GM12875 (cell line): ENCODE data around the gene ANXA9.

Source experiments
- H3K4me3 ChIP-seq: one replicate; pipeline ENCODE4 v1.5.1; 2011; ENCODE audit warnings: low read depth, low read length, control low read depth
- CTCF ChIP-seq: IDR thresholded peaks from 2 replicates; pipeline ENCODE4 v1.5.1; 2011; ENCODE audit warnings: low read depth, mild to moderate bottlenecking, control low read depth, inconsistent platforms, low read length, moderate library complexity, borderline replicate concordance; ENCODE audit not compliant: insufficient read depth

Gene ANXA9

DNA sequence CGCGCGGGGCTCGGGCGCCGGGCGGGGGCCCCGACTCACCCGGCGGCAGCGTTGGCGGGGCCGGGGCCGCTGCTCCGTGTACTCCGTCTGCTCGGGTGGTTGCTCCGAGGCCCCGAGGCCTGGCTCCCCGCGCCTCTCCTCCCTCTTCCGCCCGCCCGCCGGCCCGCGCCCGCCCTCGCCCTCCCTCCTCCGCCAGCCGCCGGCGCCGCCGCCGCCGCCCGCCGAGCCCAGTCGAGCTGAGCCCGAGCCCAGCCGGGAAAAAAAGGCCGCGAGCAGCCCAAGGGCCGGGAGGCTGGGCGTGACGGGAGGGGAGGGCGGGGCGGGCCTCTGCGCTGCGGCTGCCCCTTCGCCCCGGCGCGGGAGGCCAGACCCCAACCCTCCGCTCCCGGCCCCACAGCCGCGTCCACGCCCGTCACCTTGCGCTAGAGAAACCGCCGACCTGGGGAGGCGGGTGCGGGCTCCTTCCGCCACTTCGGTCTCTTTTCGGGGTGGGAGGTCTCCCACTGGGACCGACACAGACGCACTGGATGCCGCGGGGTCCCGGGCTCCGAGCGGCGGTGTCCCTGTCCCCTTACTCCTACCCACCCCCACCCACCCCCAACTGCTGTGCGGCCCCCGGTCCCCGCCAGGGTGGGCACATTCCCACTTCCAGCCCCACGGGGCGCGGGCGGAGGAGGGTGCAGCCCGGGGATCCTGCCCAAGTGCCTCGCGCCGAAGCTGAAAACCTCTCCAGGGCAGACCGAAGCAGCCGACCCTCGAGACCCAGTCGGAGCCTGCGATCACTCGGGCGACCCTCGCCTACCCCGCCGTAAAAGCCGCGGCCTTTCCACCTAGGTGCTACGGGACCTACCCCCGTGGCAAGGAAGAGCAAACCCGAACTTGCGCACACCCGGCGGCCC, 7.3 kb upstream of the ANXA9 start, which contains the start of gene CERS2:
CERS2 (minus strand) TSS at position 256 of the 899 bp plus-strand sequence. CDS start 5,745 bp downstream, outside the sequence.
- TF ChIP-seq CTCF, result no peak

DNA sequence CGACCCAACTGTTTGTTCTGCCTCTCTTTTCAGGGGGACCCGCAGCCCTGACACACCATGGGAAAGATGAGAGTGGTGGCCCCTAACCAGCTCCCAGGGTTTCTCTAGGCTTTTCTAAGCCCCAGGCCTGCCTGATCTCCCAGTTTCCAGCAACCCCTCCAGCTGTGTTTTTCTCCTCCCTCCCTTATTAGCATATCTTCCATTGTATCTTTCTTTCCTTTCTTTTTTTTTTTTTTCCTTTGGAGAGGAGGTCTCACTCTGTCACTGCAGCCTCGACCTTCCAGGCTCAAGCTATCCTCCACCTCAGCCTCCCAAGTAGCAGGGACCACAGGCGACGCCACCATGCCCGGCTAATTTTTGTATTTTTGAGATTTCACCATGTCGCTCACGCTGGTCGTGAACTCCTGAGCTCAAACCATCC, 5.7 kb upstream of the ANXA9 start:
- TF ChIP-seq CTCF, result no peak
- H3K4me3 ChIP-seq, result no peak overlapping the region

More for the DNA sequence above, 7.3 kb upstream of the ANXA9 start, which contains the start of gene CERS2:
- H3K4me3 ChIP-seq, result peak within 1 kb of the TSS; percentile 88

- no peak overlapping the region for H3K4me3 ChIP-seq
These were observed 5.0 kb upstream of the ANXA9 start for GRCh38 chr1:150976879-150977694.

DNA sequence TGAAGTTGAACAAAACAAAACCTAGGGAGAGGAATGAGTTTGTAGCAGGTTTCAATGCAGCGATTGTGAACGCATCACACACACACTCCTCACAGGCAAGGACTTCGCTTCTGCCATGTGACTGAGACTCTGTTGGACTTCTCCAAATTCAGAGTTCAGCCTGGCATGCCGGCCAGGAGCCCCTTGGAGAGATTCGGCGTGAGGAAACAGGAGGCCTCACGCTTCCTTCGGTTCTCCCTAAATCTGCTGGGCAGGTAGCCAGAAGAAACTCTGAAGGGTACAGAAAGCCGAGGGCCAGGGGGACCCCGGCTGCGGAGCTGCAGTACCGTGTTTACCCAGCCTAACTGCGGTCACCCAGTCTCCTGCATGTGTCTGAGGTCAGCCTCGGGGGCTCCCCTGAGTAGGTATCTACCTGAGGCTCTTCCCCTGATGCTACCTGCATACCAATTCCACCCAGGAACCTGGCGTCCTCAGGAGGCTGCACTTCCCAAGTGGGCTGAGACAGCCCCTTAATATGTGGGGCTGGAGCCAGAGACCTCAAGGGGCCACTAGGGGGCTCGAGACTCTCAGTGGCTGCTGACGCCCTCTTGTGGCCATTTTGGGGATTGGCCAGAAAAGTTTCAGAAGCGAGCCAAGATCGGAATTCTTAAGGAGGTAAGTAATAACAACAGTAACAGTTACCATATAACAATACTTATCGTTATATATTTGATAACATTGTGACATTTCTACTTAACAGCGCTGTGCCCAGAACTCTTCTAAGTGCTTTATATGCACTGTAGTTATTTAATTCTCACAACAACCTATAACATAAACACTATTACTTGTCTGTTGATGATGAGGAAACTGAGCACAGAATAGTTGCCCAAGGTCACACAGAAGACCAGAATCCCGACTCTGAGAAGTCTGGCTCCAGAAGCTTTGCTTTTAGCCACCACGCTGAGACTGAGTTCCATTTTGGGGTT, 2.7 kb upstream of the ANXA9 start:
- TF ChIP-seq CTCF, result peak; percentile 100
- no peak overlapping the region for H3K4me3 ChIP-seq

More at GRCh38 chr1:150976879-150977694, 5.0 kb upstream of the ANXA9 start:
- TF ChIP-seq CTCF, result no peak

DNA sequence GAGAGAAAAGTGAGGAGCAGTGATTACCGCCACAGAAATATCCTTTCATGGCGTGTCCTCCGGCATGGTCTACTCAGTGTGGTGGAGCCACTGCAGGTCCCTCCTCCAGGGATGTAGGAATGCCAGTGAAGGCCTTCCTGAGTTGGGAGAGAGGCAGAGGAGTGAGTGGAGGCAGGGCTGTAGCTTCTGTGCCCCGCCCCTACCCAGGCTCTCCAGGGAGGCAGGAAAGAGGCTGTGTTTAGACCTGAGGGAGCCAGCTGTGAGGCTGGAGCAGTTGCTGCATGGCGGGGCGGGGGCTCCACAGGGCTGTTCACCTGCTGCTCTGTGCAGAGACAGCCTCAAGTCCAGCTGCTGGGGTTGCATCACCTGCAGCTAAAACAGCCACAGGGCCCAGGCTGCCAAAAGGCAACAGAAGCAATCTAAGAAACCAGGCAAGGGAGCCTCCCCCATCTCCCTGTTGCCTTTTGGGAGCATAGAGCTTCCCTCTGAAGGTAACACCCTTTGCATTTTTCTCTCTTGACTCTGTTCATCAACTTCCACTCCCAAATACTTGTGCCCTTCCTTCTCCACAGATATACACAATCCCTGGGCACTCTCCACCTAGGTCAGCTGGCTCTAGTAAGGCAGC, 801 bp upstream of the ANXA9 start:
- no peak for TF ChIP-seq CTCF
- no peak overlapping the region for H3K4me3 ChIP-seq
